Lung (tissue), 12 donors: ENCODE data around the gene CPSF3. TPM values are rescaled to one million over a fixed set of nuclear protein-coding genes. Genes with fewer than 3 reads are reported as not detected.

Experiments used
- ATAC-seq: fragments of 200-7000 bp; cut with Tn5 transposase; one replicate; pipeline ENCODE4 v1.9.1; 2020; ENCODE audit warnings: moderate number of reproducible peaks; ENCODE audit not compliant: insufficient read depth, low FRiP score
- DNase-seq, 3 donors: peaks; one replicate each; pipeline ENCODE4 v3.0.0-alpha.2; 2013 to 2017
- H3K27ac ChIP-seq, 2 donors: one replicate each; pipeline ENCODE4 v1.5.1; 2013; ENCODE audit warnings: mild to moderate bottlenecking in 2 of 2, moderate library complexity in 2 of 2, control low read depth in 1 of 2, inconsistent platforms in 1 of 2, low read depth in 1 of 2, low read length in 1 of 2
- H3K27me3 ChIP-seq, 3 donors: one replicate each; pipeline ENCODE4 v1.5.1; 2013; ENCODE audit warnings: low read length in 2 of 3; ENCODE audit not compliant: control insufficient read depth in 3 of 3, insufficient read depth in 3 of 3
- H3K36me3 ChIP-seq, 4 donors: one replicate each; pipeline ENCODE4 v1.5.1; 2013; ENCODE audit warnings: low read length in 4 of 4, mild to moderate bottlenecking in 1 of 4, moderate library complexity in 1 of 4; ENCODE audit not compliant: control insufficient read depth in 4 of 4, insufficient read depth in 4 of 4
- H3K4me1 ChIP-seq, 5 donors: one replicate each; pipeline ENCODE4 v1.5.1; 2013; ENCODE audit warnings: low read length in 5 of 5, mild to moderate bottlenecking in 2 of 5, moderate library complexity in 1 of 5; ENCODE audit not compliant: control insufficient read depth in 5 of 5, insufficient read depth in 5 of 5
- H3K4me3 ChIP-seq: one replicate; pipeline ENCODE4 v1.5.1; 2013; ENCODE audit warnings: mild to moderate bottlenecking, control low read depth, moderate library complexity
- H3K9ac ChIP-seq, 2 donors: one replicate each; pipeline ENCODE4 v1.5.1; 2013; ENCODE audit warnings: low read length in 2 of 2, control low read depth in 1 of 2; ENCODE audit not compliant: insufficient read depth in 1 of 2
- H3K9me3 ChIP-seq, 4 donors: one replicate each; pipeline ENCODE4 v1.5.1; 2013; ENCODE audit warnings: low read length in 3 of 4, mild to moderate bottlenecking in 1 of 4, moderate library complexity in 1 of 4; ENCODE audit not compliant: control insufficient read depth in 4 of 4, insufficient read depth in 3 of 4
- WGBS, 2 donors: extraction: QIAGEN DNeasy Blood & Tissue Kit; methylation state at CpG; one replicate each; pipeline ENCODE4 v1.1.7; 2013; 5-methylcytosine and 5-hydroxymethylcytosine counted together
- polyA plus RNA-seq, 2 donors: library from polyadenylated mRNA; stranded (reverse); fragments of 200-250 nt; gene quantifications; one replicate each; pipeline ENCODE4 v1.2.1, GENCODE V29; 2013
- total RNA-seq, 2 donors: library from RNA; depleted of rRNA in 1 of 2; stranded (reverse); fragments of >200 nt in 1 of 2; gene quantifications; one replicate each; pipeline ENCODE4 v1.2.1, GENCODE V29; 2014 to 2021
- TF ChIP-seq, protein P1 (sequence below): IDR thresholded peaks from 2 replicates; pipeline ENCODE4 v1.5.1; 2012; ENCODE audit warnings: mild to moderate bottlenecking; ENCODE audit errors: control extremely low read depth, extremely low read depth
- donor health status: control.
- donor health status: control.
- donor health status: Bipolar disorder and iron deficiency.
- donor health status: healthy.
- donor health status: DM: yes; HTN: yes; CAD: no.

Gene CPSF3
- total and polyA plus RNA-seq, 4 donors, result 15.6 to 25.9 (median 20.8) TPM

DNA sequence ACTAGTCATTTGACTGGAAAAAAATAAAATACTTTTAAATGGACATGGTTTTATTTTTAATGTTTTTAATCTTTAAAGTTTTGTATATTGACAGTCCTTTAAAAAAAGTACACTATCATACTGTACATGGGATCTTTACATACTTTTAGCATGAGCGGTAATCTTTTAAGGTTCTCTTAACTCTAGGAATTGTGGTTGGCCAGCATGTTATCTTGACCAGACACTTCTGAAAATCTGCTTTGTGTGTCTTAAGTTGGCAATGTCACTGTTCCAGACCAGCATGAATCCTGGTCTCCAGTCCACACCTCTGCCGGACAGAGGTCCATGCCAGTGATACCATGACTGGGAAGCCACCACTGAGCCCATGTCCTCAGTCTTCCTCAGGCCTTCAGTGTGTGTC, 17.8 kb upstream of the CPSF3 start:
- Histone ChIP-seq H3K9me3 (no peaks in the 10 kb centered on the region), H3K27me3 (no peaks in the 10 kb centered on the region), H3K36me3 (peaks cover 7 to 25% (median 13%) of the 10 kb centered on the region in 4 donors), H3K4me1 (no peaks in the 10 kb centered on the region), H3K27ac (no peak overlapping the region), H3K4me3 (no peak overlapping the region), H3K9ac (no peak overlapping the region)
- no peak for ATAC-seq
- TF ChIP-seq, protein P1, sequence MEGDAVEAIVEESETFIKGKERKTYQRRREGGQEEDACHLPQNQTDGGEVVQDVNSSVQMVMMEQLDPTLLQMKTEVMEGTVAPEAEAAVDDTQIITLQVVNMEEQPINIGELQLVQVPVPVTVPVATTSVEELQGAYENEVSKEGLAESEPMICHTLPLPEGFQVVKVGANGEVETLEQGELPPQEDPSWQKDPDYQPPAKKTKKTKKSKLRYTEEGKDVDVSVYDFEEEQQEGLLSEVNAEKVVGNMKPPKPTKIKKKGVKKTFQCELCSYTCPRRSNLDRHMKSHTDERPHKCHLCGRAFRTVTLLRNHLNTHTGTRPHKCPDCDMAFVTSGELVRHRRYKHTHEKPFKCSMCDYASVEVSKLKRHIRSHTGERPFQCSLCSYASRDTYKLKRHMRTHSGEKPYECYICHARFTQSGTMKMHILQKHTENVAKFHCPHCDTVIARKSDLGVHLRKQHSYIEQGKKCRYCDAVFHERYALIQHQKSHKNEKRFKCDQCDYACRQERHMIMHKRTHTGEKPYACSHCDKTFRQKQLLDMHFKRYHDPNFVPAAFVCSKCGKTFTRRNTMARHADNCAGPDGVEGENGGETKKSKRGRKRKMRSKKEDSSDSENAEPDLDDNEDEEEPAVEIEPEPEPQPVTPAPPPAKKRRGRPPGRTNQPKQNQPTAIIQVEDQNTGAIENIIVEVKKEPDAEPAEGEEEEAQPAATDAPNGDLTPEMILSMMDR, result no peak
- 95 to 100% methylated on average over 2 of the region's 2 CpGs for WGBS, 2 donors
- DNase-seq, result no peak

DNA sequence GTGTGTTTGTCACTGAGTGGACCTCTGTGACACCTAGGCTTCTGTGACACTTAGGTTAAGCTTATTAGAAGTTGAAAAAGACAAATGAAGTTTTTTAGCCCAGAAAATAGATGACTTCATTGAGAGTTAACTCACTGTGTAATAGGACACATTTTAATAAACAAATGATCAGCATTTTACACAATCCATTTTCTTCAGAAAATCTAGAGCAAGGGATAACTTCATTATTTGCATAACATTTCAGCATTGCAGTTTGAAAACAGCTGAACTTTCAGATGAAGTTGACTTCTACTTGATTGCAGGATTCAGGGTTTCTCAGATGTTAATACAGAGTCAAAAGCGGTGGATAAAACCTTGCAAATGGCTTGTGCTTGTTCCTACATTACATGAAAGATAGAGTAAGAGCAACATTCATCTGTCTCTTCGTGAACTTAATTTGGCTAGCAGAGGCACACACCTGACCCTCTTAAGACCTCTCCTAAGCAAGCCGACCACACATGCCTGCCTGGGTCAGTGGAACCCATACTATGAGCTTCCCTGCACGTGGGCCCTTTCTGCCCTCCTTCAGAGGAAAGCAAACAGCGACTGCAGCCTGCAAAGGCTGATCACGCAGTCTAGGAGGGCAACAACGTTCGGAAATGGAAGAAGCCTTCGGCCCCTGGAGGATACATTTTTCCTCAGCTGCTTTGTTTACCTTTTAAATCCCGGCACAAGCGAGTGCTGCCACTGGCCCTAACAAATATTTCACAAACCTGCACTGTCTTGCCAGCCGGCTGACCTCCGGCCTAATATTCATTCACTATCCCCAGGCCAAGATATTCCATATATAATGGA, 16.7 kb upstream of the CPSF3 start:
- peak overlapping the region in 1 of 2 donors; percentile 67 for H3K27ac ChIP-seq
- TF ChIP-seq, protein P1, result no peak
- 74 to 77% methylated on average over 13 of the region's 13 CpGs for WGBS, 2 donors
- no peaks in the 10 kb centered on the region for H3K27me3 ChIP-seq
- ATAC-seq (no peak), DNase-seq (no peak)
- H3K9ac ChIP-seq, result no peak overlapping the region
- H3K4me1 ChIP-seq, result no peaks in the 10 kb centered on the region
- H3K9me3 ChIP-seq, result no peaks in the 10 kb centered on the region
- H3K36me3 ChIP-seq, result peaks cover 7 to 21% (median 14%) of the 10 kb centered on the region in 4 donors
- no peak overlapping the region for H3K4me3 ChIP-seq

DNA sequence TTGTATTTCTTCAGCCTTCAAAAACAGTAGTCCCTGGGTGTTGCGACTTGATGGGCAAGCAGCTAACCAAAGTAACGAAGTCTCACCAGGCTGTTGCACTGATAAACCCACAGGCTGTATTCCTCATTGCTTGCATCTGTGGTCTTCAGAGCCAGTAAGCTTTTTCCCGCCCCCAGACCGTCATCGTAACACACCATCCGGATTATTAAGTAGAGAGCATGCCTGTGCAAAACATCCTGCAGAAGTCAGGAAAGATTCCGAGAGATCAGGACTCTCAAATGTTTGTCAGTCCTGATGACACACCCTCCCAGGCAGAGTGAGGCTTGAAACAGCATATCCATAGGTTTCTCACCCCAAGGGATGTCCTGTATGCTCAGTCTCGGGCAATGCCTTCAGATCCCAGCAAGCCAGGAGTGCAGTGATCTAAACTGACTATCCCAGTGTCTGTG, 16.1 kb upstream of the CPSF3 start:
- 84 to 86% methylated on average over 8 of the region's 8 CpGs for WGBS, 2 donors
- TF ChIP-seq, protein P1, result no peak
- Histone ChIP-seq H3K4me3 (no peak overlapping the region), H3K36me3 (peaks cover 12 to 19% (median 14%) of the 10 kb centered on the region in 4 donors), H3K27me3 (no peaks in the 10 kb centered on the region), H3K9ac (no peak overlapping the region), H3K4me1 (no peaks in the 10 kb centered on the region), H3K27ac (no peak overlapping the region), H3K9me3 (no peaks in the 10 kb centered on the region)
- DNase-seq (no peak), ATAC-seq (no peak)
